PC-9 (cell line): ENCODE measurements around the gene KCNK13.

Experiments used
- EZH2 ChIP-seq: fragments of 200-600 bp; sonication (generic); IDR thresholded peaks from 2 replicates; pipeline ENCODE4 v1.8.0; 2017; ENCODE audit warnings: antibody characterized with exemption, low read depth
- TF ChIP-seq, protein P1 (sequence below): fragments of 200-600 bp; sonication (generic); conservative IDR thresholded peaks from 2 replicates; pipeline ENCODE4 v1.6.1; 2017; ENCODE audit warnings: mixed run types, antibody characterized with exemption, mild to moderate bottlenecking, moderate library complexity

DNA sequence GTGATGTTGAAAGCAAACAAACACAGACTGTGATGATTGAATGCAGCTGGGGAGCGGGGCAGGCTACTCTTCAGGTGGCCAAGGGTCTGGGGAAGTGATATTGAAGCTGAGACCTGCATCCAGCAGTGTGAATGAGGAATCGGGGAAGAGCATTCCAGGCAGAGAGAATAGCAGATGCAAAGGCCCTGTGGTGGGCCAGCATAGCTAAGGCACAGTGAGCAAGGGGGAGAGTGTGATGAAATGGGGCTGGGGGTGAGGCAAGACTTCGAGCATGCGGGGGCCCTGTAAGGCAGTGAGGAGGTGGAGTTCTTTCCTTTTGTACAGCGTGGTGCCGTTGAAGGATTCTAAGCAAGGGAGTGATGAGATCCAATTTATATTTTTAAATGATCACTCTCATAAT lies 77.4 kb downstream of the KCNK13 start:
- TF ChIP-seq, protein P1, sequence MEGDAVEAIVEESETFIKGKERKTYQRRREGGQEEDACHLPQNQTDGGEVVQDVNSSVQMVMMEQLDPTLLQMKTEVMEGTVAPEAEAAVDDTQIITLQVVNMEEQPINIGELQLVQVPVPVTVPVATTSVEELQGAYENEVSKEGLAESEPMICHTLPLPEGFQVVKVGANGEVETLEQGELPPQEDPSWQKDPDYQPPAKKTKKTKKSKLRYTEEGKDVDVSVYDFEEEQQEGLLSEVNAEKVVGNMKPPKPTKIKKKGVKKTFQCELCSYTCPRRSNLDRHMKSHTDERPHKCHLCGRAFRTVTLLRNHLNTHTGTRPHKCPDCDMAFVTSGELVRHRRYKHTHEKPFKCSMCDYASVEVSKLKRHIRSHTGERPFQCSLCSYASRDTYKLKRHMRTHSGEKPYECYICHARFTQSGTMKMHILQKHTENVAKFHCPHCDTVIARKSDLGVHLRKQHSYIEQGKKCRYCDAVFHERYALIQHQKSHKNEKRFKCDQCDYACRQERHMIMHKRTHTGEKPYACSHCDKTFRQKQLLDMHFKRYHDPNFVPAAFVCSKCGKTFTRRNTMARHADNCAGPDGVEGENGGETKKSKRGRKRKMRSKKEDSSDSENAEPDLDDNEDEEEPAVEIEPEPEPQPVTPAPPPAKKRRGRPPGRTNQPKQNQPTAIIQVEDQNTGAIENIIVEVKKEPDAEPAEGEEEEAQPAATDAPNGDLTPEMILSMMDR = no peak
- no peak for TF ChIP-seq EZH2
